ENCODE measurements around the gene CLTB. TPM values are rescaled to one million over a fixed set of nuclear protein-coding genes. Genes with fewer than 3 reads are reported as not detected.

CLTB gene
- total RNA-seq, 1 experiment from 2014 or later: 34.5 TPM

- WGBS (ENCODE audit: extremely low coverage, insufficient read length, low lambda C conversion rate): no CpG with 5 or more reads among the region's 5 CpGs
- H3K36me3 Mint-ChIP-seq (ENCODE audit: insufficient read depth in 1 of 3, low read depth in 3 of 3): peaks cover 0 to 28% (median 17%) of the 10 kb centered on the region in 3 experiments; a peak in 6 of 7 replicates
Measured at GRCh38 chr5:176420086-176420485, 3.7 kb upstream of the CLTB start.

More at GRCh38 chr5:176420086-176420485, 3.7 kb upstream of the CLTB start:
- Histone ChIP-seq H2BK5ac (ENCODE audit: insufficient read length, low read length) (no peak overlapping the region), H3K56ac (ENCODE audit: insufficient read length, low read depth, low read length) (no peak overlapping the region), H3K27me3 (ENCODE audit: insufficient read depth, low read length) (no peaks in the 10 kb centered on the region; the same call in 1 of the 2 replicates), H3K79me1 (ENCODE audit: insufficient read depth, low read depth, low read length, poor library complexity, severe bottlenecking) (no peaks in the 10 kb centered on the region), H3K9me3 (ENCODE audit: control insufficient read depth, low read depth, low read length) (no peaks in the 10 kb centered on the region), H3K14ac (ENCODE audit: insufficient read depth, low read length) (no peak overlapping the region), H2BK15ac (ENCODE audit: low read depth, low read length) (no peak overlapping the region), H4K91ac (ENCODE audit: insufficient read length, low read depth, low read length) (no peak overlapping the region), H3T11ph (ENCODE audit: low read length) (no peak overlapping the region), H3K18ac (ENCODE audit: insufficient read length, low read depth, low read length) (no peak overlapping the region), H3K4me2 (ENCODE audit: insufficient read depth, insufficient read length, low read length) (no peak overlapping the region), H3K4ac (ENCODE audit: low read depth, low read length) (no peak overlapping the region), H3K23ac (ENCODE audit: insufficient read length, low read depth, low read length) (no peak overlapping the region), H3K4me1 (ENCODE audit: insufficient read depth, low read length) (no peaks in the 10 kb centered on the region), H2BK120ac (ENCODE audit: low read depth, low read length, poor library complexity, severe bottlenecking) (no peak overlapping the region), H4K20me1 (ENCODE audit: control insufficient read depth, insufficient read depth, insufficient read length) (no peaks in the 10 kb centered on the region), H3K9ac (ENCODE audit: extremely low read depth, insufficient read length, low read length) (no peak overlapping the region), H3K27ac (ENCODE audit: insufficient read length, low read depth, low read length) (no peak overlapping the region), H2BK20ac (ENCODE audit: low read depth, low read length, poor library complexity, severe bottlenecking) (no peak overlapping the region), H4K5ac (ENCODE audit: insufficient read length, low read depth, low read length) (no peak overlapping the region), H2AFZ (ENCODE audit: low read length) (no peak overlapping the region), H2BK12ac (ENCODE audit: insufficient read length, low read depth, low read length) (no peak overlapping the region), H3K79me2 (ENCODE audit: insufficient read depth, low read length) (no peaks in the 10 kb centered on the region), H4K8ac (replicated peaks; ENCODE audit: insufficient read length, low read depth, low read length) (no peak overlapping the region), H2AK5ac (ENCODE audit: insufficient read length, low read length) (no peak overlapping the region), H3K23me2 (ENCODE audit: insufficient read length, low read depth, low read length, poor library complexity, severe bottlenecking) (peaks cover 5% of the 10 kb centered on the region)
- no peak for TF ChIP-seq CTCF (conservative IDR thresholded peaks at IDR 0.05)
- peaks cover 38 to 48% of the 10 kb centered on the region in 2 experiments for H3K9me3 Mint-ChIP-seq
- no peak overlapping the region for H3K4me3 Mint-ChIP-seq
- H3K27me3 Mint-ChIP-seq (ENCODE audit: low read depth): peaks cover 26% of the 10 kb centered on the region
- H3K4me1 Mint-ChIP-seq: peaks cover 6 to 9% of the 10 kb centered on the region in 2 experiments; a peak in 3 of 4 replicates
- no peak for DNase-seq
- no peak overlapping the region for H3K27ac Mint-ChIP-seq

Measured in H9 (cell line).